Ishikawa (cell line): ENCODE data around the gene GAS2L2.

Source experiments
- EGR1 ChIP-seq: IDR thresholded peaks from 2 replicates; pipeline ENCODE4 v1.6.1; 2012
- EP300 ChIP-seq: IDR thresholded peaks from 2 replicates; pipeline ENCODE4 v1.6.1; 2012; ENCODE audit warnings: borderline replicate concordance
- RAD21 ChIP-seq: IDR thresholded peaks from 2 replicates; pipeline ENCODE4 v1.6.1; 2012; ENCODE audit warnings: low read depth
- TAF1 ChIP-seq: IDR thresholded peaks from 2 replicates; pipeline ENCODE4 v1.6.1; 2012; ENCODE audit warnings: low read depth, mild to moderate bottlenecking
- USF1 ChIP-seq: IDR thresholded peaks from 2 replicates; pipeline ENCODE4 v1.6.1; 2012

GRCh38 chr17:35797370-35797769 lies 44.3 kb upstream of the GAS2L2 start:
- TF ChIP-seq RAD21 (no peak), EP300 (no peak), USF1 (no peak), TAF1 (no peak), EGR1 (no peak)
